Activated CD8-positive, alpha-beta memory T cell treated with anti-CD3 and anti-CD28 coated beads, Interleukin-2, amount 50 U/mL, for 48 hours (primary cell): ENCODE measurements around the gene SORL1-AS1.
"Not testable (repeated sequence)": the region's sequence is repeated elsewhere in the genome, so short reads cannot be mapped to it uniquely, and the experiment has no call there.

Experiments
- DNase-seq: peaks from one replicate; pipeline ENCODE4 v3.0.0-alpha.2; 2020

Gene SORL1-AS1

GRCh38 chr11:121426476-121427399 is 26.0 kb downstream of the SORL1-AS1 start:
- DNase-seq: peak; percentile 81

- DNase-seq: no peak
Observed at GRCh38 chr11:121425828-121426227, 26.9 kb downstream of the SORL1-AS1 start.

- DNase-seq: no peak
Observed at GRCh38 chr11:121422675-121423074, 30.1 kb downstream of the SORL1-AS1 start.

GRCh38 chr11:121421149-121421901 is 31.4 kb downstream of the SORL1-AS1 start:
- DNase-seq: no peak

- no peak for DNase-seq
Observed at GRCh38 chr11:121420398-121420797, 32.4 kb downstream of the SORL1-AS1 start.

- DNase-seq: no peak
Observed at GRCh38 chr11:121419836-121420235, 32.9 kb downstream of the SORL1-AS1 start.

GRCh38 chr11:121418625-121419114 is 34.1 kb downstream of the SORL1-AS1 start:
- no peak for DNase-seq

GRCh38 chr11:121417607-121418006 is 35.2 kb downstream of the SORL1-AS1 start:
- DNase-seq: no peak

GRCh38 chr11:121417055-121417551 is 35.7 kb downstream of the SORL1-AS1 start:
- peak; percentile 73 for DNase-seq

- DNase-seq: no peak
Observed at GRCh38 chr11:121415856-121416255, 36.9 kb downstream of the SORL1-AS1 start.

GRCh38 chr11:121414141-121414913 is 38.4 kb downstream of the SORL1-AS1 start:
- DNase-seq: no peak

GRCh38 chr11:121412711-121413415 is 39.9 kb downstream of the SORL1-AS1 start:
- DNase-seq: no peak

- no peak for DNase-seq
Observed at GRCh38 chr11:121412000-121412587, 40.7 kb downstream of the SORL1-AS1 start.

GRCh38 chr11:121411330-121411729 is 41.4 kb downstream of the SORL1-AS1 start:
- not testable (repeated sequence) for DNase-seq

- DNase-seq: not testable (repeated sequence)
Observed at GRCh38 chr11:121410041-121410440, 42.7 kb downstream of the SORL1-AS1 start.

GRCh38 chr11:121408830-121409229 is 43.9 kb downstream of the SORL1-AS1 start:
- no peak for DNase-seq

GRCh38 chr11:121406291-121406690 is 46.5 kb downstream of the SORL1-AS1 start:
- DNase-seq: no peak

GRCh38 chr11:121405646-121406045 is 47.1 kb downstream of the SORL1-AS1 start:
- no peak for DNase-seq

- DNase-seq: no peak
Observed at GRCh38 chr11:121394785-121395184, 58.0 kb downstream of the SORL1-AS1 start.

- no peak for DNase-seq
Observed at GRCh38 chr11:121393855-121394254, 58.9 kb downstream of the SORL1-AS1 start.

- no peak for DNase-seq
Observed at GRCh38 chr11:121391914-121392313, 60.9 kb downstream of the SORL1-AS1 start.

- DNase-seq: no peak
Observed at GRCh38 chr11:121389651-121390050, 63.1 kb downstream of the SORL1-AS1 start.
